ENCODE measurements around the gene FEM1A.

GRCh38 chr19:4806384-4806783, 14.8 kb downstream of the FEM1A start:
- TF ChIP-seq SP4 (IDR thresholded peaks at IDR 0.05; ENCODE audit: low read length): no peak
- no peak for TF ChIP-seq CTBP2 (IDR thresholded peaks at IDR 0.05; ENCODE audit: borderline replicate concordance, insufficient read depth, insufficient read length, low read length)
- no peak for TF ChIP-seq CREB1 (IDR thresholded peaks at IDR 0.05)
- TF ChIP-seq CTCF (IDR thresholded peaks at IDR 0.05; ENCODE audit: control extremely low read depth in 1 of 3, insufficient read depth in 1 of 3, low read depth in 1 of 3, low read length in 3 of 3): no peak
- no peak for TF ChIP-seq TCF12 (IDR thresholded peaks at IDR 0.05; ENCODE audit: low read depth, low read length)
- TF ChIP-seq RBBP5 (IDR thresholded peaks at IDR 0.05; ENCODE audit: borderline replicate concordance, low read depth, low read length): no peak
- no peak for TF ChIP-seq SIX5 (IDR thresholded peaks at IDR 0.05; ENCODE audit: low read depth, low read length)
- TF ChIP-seq RFX5 (IDR thresholded peaks at IDR 0.05; ENCODE audit: borderline replicate concordance, low read depth, low read length): no peak

All from H1 (cell line).